Measurements from ENCODE around the gene PDHX. TPM values are rescaled to one million over a fixed set of nuclear protein-coding genes. Genes with fewer than 3 reads are reported as not detected.
"Not testable (repeated sequence)": the region's sequence is repeated elsewhere in the genome, so short reads cannot be mapped to it uniquely, and the experiment has no call there.

Gene PDHX
- total and polyA plus RNA-seq, 4 donors = 45.9 to 51.1 (median 47.0) TPM

GRCh38 chr11:34890812-34891211 is 25.6 kb upstream of the PDHX start:
- Histone ChIP-seq H3K4me3 (ENCODE audit: low read depth, low read length) (no peak overlapping the region), H3K36me3 (ENCODE audit: control insufficient read depth, insufficient read depth, low read length) (peaks cover 2% of the 10 kb centered on the region), H3K27me3 (ENCODE audit: control insufficient read depth, insufficient read depth, low read length) (no peaks in the 10 kb centered on the region), H3K27ac (ENCODE audit: low read depth, low read length) (no peak overlapping the region), H3K9me3 (ENCODE audit: control insufficient read depth, insufficient read depth, low read length) (no peaks in the 10 kb centered on the region), H3K4me1 (ENCODE audit: control insufficient read depth, insufficient read depth, low read length) (no peaks in the 10 kb centered on the region)
- WGBS (ENCODE audit: insufficient coverage) = no CpG with 5 or more reads among the region's 1 CpG
- DNase-seq (ENCODE audit: low read depth in 4 of 6, low spot score in 6 of 6) = peak in 5 of 6 donors; percentile 13 to 79 (median 31)

GRCh38 chr11:34891611-34892010 is 24.8 kb upstream of the PDHX start:
- 49% methylated on average over 3 of the region's 3 CpGs for WGBS (ENCODE audit: insufficient coverage)

GRCh38 chr11:34893416-34893815 is 23.0 kb upstream of the PDHX start:
- WGBS (ENCODE audit: insufficient coverage) = 67% methylated on average over 1 of the region's 1 CpG
- H3K4me1 ChIP-seq (ENCODE audit: control insufficient read depth, insufficient read depth, low read length) = no peaks in the 10 kb centered on the region
- H3K4me3 ChIP-seq (ENCODE audit: low read depth, low read length) = no peak overlapping the region
- H3K36me3 ChIP-seq (ENCODE audit: control insufficient read depth, insufficient read depth, low read length) = no peaks in the 10 kb centered on the region
- no peak overlapping the region for H3K27ac ChIP-seq (ENCODE audit: low read depth, low read length)
- peak in 1 of 6 donors; percentile 89 for DNase-seq (ENCODE audit: low read depth in 4 of 6, low spot score in 6 of 6)
- peaks cover 13% of the 10 kb centered on the region for H3K9me3 ChIP-seq (ENCODE audit: control insufficient read depth, insufficient read depth, low read length)
- no peaks in the 10 kb centered on the region for H3K27me3 ChIP-seq (ENCODE audit: control insufficient read depth, insufficient read depth, low read length)

More at GRCh38 chr11:34891611-34892010, 24.8 kb upstream of the PDHX start:
- Histone ChIP-seq H3K27me3 (ENCODE audit: control insufficient read depth, insufficient read depth, low read length) (no peaks in the 10 kb centered on the region), H3K9me3 (ENCODE audit: control insufficient read depth, insufficient read depth, low read length) (no peaks in the 10 kb centered on the region), H3K36me3 (ENCODE audit: control insufficient read depth, insufficient read depth, low read length) (peaks cover under 1% of the 10 kb centered on the region), H3K4me3 (ENCODE audit: low read depth, low read length) (no peak overlapping the region), H3K27ac (ENCODE audit: low read depth, low read length) (no peak overlapping the region), H3K4me1 (ENCODE audit: control insufficient read depth, insufficient read depth, low read length) (no peaks in the 10 kb centered on the region)
- no peak for DNase-seq (ENCODE audit: low read depth in 4 of 6, low spot score in 6 of 6)

GRCh38 chr11:34896191-34896590 is 20.2 kb upstream of the PDHX start:
- H3K9me3 ChIP-seq (ENCODE audit: control insufficient read depth, insufficient read depth, low read length) = peaks cover 36% of the 10 kb centered on the region
- H3K36me3 ChIP-seq (ENCODE audit: control insufficient read depth, insufficient read depth, low read length); H3K4me3 ChIP-seq (ENCODE audit: low read depth, low read length); H3K27ac ChIP-seq (ENCODE audit: low read depth, low read length); DNase-seq (ENCODE audit: low read depth in 4 of 6, low spot score in 6 of 6); H3K27me3 ChIP-seq (ENCODE audit: control insufficient read depth, insufficient read depth, low read length); H3K4me1 ChIP-seq (ENCODE audit: control insufficient read depth, insufficient read depth, low read length): not testable (repeated sequence)
- WGBS (ENCODE audit: insufficient coverage) = no CpG with 5 or more reads among the region's 3 CpGs

GRCh38 chr11:34897171-34897870 is 19.1 kb upstream of the PDHX start:
- peaks cover 38% of the 10 kb centered on the region for H3K9me3 ChIP-seq (ENCODE audit: control insufficient read depth, insufficient read depth, low read length)
- no peaks in the 10 kb centered on the region for H3K36me3 ChIP-seq (ENCODE audit: control insufficient read depth, insufficient read depth, low read length)
- H3K27ac ChIP-seq (ENCODE audit: low read depth, low read length) = no peak overlapping the region
- 100% methylated on average over 1 of the region's 3 CpGs for WGBS (ENCODE audit: insufficient coverage)
- H3K27me3 ChIP-seq (ENCODE audit: control insufficient read depth, insufficient read depth, low read length) = no peaks in the 10 kb centered on the region
- no peak for DNase-seq (ENCODE audit: low read depth in 4 of 6, low spot score in 6 of 6)
- no peak overlapping the region for H3K4me3 ChIP-seq (ENCODE audit: low read depth, low read length)
- H3K4me1 ChIP-seq (ENCODE audit: control insufficient read depth, insufficient read depth, low read length) = no peaks in the 10 kb centered on the region

GRCh38 chr11:34898474-34898873 is 17.9 kb upstream of the PDHX start:
- Histone ChIP-seq H3K27ac (ENCODE audit: low read depth, low read length) (no peak overlapping the region), H3K27me3 (ENCODE audit: control insufficient read depth, insufficient read depth, low read length) (no peaks in the 10 kb centered on the region), H3K4me3 (ENCODE audit: low read depth, low read length) (no peak overlapping the region), H3K36me3 (ENCODE audit: control insufficient read depth, insufficient read depth, low read length) (no peaks in the 10 kb centered on the region), H3K9me3 (ENCODE audit: control insufficient read depth, insufficient read depth, low read length) (peaks cover 41% of the 10 kb centered on the region), H3K4me1 (ENCODE audit: control insufficient read depth, insufficient read depth, low read length) (no peaks in the 10 kb centered on the region)
- WGBS (ENCODE audit: insufficient coverage) = 93% methylated on average over 6 of the region's 10 CpGs
- no peak for DNase-seq (ENCODE audit: low read depth in 4 of 6, low spot score in 6 of 6)

- Histone ChIP-seq H3K4me3 (ENCODE audit: low read depth, low read length) (no peak overlapping the region), H3K36me3 (ENCODE audit: control insufficient read depth, insufficient read depth, low read length) (no peaks in the 10 kb centered on the region), H3K9me3 (ENCODE audit: control insufficient read depth, insufficient read depth, low read length) (peaks cover 41% of the 10 kb centered on the region), H3K27ac (ENCODE audit: low read depth, low read length) (no peak overlapping the region), H3K4me1 (ENCODE audit: control insufficient read depth, insufficient read depth, low read length) (no peaks in the 10 kb centered on the region), H3K27me3 (ENCODE audit: control insufficient read depth, insufficient read depth, low read length) (no peaks in the 10 kb centered on the region)
- peak in 2 of 6 donors; percentile 36 to 45 for DNase-seq (ENCODE audit: low read depth in 4 of 6, low spot score in 6 of 6)
- 95% methylated on average over 2 of the region's 5 CpGs for WGBS (ENCODE audit: insufficient coverage)
Measured at GRCh38 chr11:34899633-34900016, 16.8 kb upstream of the PDHX start.

GRCh38 chr11:34904421-34904955 is 11.9 kb upstream of the PDHX start:
- DNase-seq (ENCODE audit: low read depth in 4 of 6, low spot score in 6 of 6) = no peak
- whole genome bisulfite sequencing (ENCODE audit: insufficient coverage) = 90% methylated on average over 2 of the region's 3 CpGs
- H3K9me3 ChIP-seq (ENCODE audit: control insufficient read depth, insufficient read depth, low read length) = peaks cover 20% of the 10 kb centered on the region
- H3K36me3 ChIP-seq (ENCODE audit: control insufficient read depth, insufficient read depth, low read length) = no peaks in the 10 kb centered on the region
- H3K27me3 ChIP-seq (ENCODE audit: control insufficient read depth, insufficient read depth, low read length) = no peaks in the 10 kb centered on the region
- no peak overlapping the region for H3K27ac ChIP-seq (ENCODE audit: low read depth, low read length)
- no peaks in the 10 kb centered on the region for H3K4me1 ChIP-seq (ENCODE audit: control insufficient read depth, insufficient read depth, low read length)
- H3K4me3 ChIP-seq (ENCODE audit: low read depth, low read length) = no peak overlapping the region

- no peaks in the 10 kb centered on the region for H3K36me3 ChIP-seq (ENCODE audit: control insufficient read depth, insufficient read depth, low read length)
- peaks cover 10% of the 10 kb centered on the region for H3K9me3 ChIP-seq (ENCODE audit: control insufficient read depth, insufficient read depth, low read length)
- no peak overlapping the region for H3K4me3 ChIP-seq (ENCODE audit: low read depth, low read length)
- H3K27me3 ChIP-seq (ENCODE audit: control insufficient read depth, insufficient read depth, low read length) = no peaks in the 10 kb centered on the region
- H3K4me1 ChIP-seq (ENCODE audit: control insufficient read depth, insufficient read depth, low read length) = no peaks in the 10 kb centered on the region
- no peak overlapping the region for H3K27ac ChIP-seq (ENCODE audit: low read depth, low read length)
- DNase-seq (ENCODE audit: low read depth in 4 of 6, low spot score in 6 of 6) = no peak
- WGBS (ENCODE audit: insufficient coverage) = 95% methylated on average over 3 of the region's 7 CpGs
Measured at GRCh38 chr11:34905666-34906065, 10.8 kb upstream of the PDHX start.

GRCh38 chr11:34907934-34908593 is 8.4 kb upstream of the PDHX start:
- H3K36me3 ChIP-seq (ENCODE audit: control insufficient read depth, insufficient read depth, low read length) = no peaks in the 10 kb centered on the region
- H3K27me3 ChIP-seq (ENCODE audit: control insufficient read depth, insufficient read depth, low read length) = no peaks in the 10 kb centered on the region
- H3K4me1 ChIP-seq (ENCODE audit: control insufficient read depth, insufficient read depth, low read length) = no peaks in the 10 kb centered on the region
- no peaks in the 10 kb centered on the region for H3K9me3 ChIP-seq (ENCODE audit: control insufficient read depth, insufficient read depth, low read length)
- H3K4me3 ChIP-seq (ENCODE audit: low read depth, low read length) = no peak overlapping the region
- no peak overlapping the region for H3K27ac ChIP-seq (ENCODE audit: low read depth, low read length)
- no peak for DNase-seq (ENCODE audit: low read depth in 4 of 6, low spot score in 6 of 6)
- WGBS (ENCODE audit: insufficient coverage) = 90% methylated on average over 1 of the region's 3 CpGs
